GM23248 (cell line): ENCODE measurements around the gene ATN1.

Experiments
- EZH2 ChIP-seq: fragments of 200-600 bp; sonication (generic); IDR thresholded peaks from 2 replicates; pipeline ENCODE4 v1.6.1; 2018; ENCODE audit warnings: antibody characterized with exemption, mild to moderate bottlenecking; ENCODE audit not compliant: insufficient read depth, poor library complexity, severe bottlenecking
- EZH2phosphoT487 ChIP-seq: fragments of 200-600 bp; sonication (generic); IDR thresholded peaks from 2 replicates; pipeline ENCODE4 v1.6.1; 2018; ENCODE audit warnings: antibody characterized with exemption, moderate library complexity, mild to moderate bottlenecking, low read depth; ENCODE audit not compliant: insufficient read depth

GRCh38 chr12:6935371-6936193, 7.8 kb downstream of the ATN1 start:
- TF ChIP-seq EZH2 (no peak), EZH2phosphoT487 (no peak)
